IMR-90 (cell line): Measurements from ENCODE around the gene POU2AF2.

Experiments
- CTCF ChIP-seq: conservative IDR thresholded peaks from 2 replicates; pipeline ENCODE4 v1.5.1; 2012; ENCODE audit warnings: mild to moderate bottlenecking, low read depth, low read length, improper control_type of control experiment
- MAFK ChIP-seq: IDR thresholded peaks from 2 replicates; pipeline ENCODE4 v1.6.1; 2012; ENCODE audit warnings: low read depth, low read length, improper control_type of control experiment
- MAZ ChIP-seq: IDR thresholded peaks from 2 replicates; pipeline ENCODE4 v1.6.1; 2012; ENCODE audit warnings: low read depth, mild to moderate bottlenecking, low read length, improper control_type of control experiment, moderate library complexity, borderline replicate concordance
- POLR2A ChIP-seq: IDR thresholded peaks from 2 replicates; pipeline ENCODE4 v1.6.1; 2012; ENCODE audit warnings: mild to moderate bottlenecking, low read depth, low read length

DNA sequence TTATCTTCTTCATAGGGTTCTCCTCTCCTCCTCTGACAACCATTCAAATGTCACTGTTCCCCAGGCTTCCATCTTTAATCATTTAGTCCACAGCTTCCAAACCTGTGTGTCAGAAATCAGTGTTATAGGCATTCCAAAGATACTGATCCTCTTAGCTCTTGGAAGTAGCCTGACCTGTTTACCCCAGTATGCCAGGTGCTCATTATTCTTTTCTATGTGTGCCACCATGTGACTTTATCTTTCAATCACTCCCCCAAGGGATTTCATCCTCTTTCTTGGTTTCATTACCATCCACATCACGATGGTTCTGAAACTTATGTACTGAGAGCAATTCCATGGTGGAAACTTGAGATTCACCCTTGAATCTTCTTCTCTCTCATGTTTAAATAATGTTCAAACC lies 7.6 kb downstream of the POU2AF2 start:
- TF ChIP-seq CTCF (no peak), MAZ (no peak), POLR2A (no peak), MAFK (no peak)
